CD4-positive, alpha-beta T cell (primary cell): ENCODE data around the gene TMEM61. TPM values are rescaled to one million over a fixed set of nuclear protein-coding genes. Genes with fewer than 3 reads are reported as not detected.

Experiments
- ATAC-seq: fragments of 200-7000 bp; cut with Tn5 transposase; one replicate; pipeline ENCODE4 v1.10.0; 2022; ENCODE audit warnings: mild to moderate bottlenecking; ENCODE audit not compliant: poor library complexity
- CTCF ChIA-PET: fragments of 350-600 bp; sonication (Branson Sonifier 250); formaldehyde crosslinking; loops from one replicate; lab custom pipeline; 2021; ENCODE audit warnings: antibody characterized with exemption, inconsistent platforms; lab: Charles Lee
- POLR2A ChIA-PET: fragments of 350-600 bp; sonication (Branson Sonifier 250); formaldehyde crosslinking; loops from one replicate; lab custom pipeline; 2021; ENCODE audit warnings: antibody characterized with exemption, inconsistent platforms; lab: Charles Lee
- DNase-seq, 14 experiments: peaks; one replicate each; pipeline ENCODE4 v3.0.0-alpha.2; 2013 to 2020; ENCODE audit warnings: mixed read lengths in 2 of 14
- H3K27ac ChIP-seq, 2 donors: one replicate each; pipeline versions ENCODE4 v1.5.1 to v1.7.0; 2013; ENCODE audit warnings: low read length in 2 of 2, low read depth in 1 of 2, mild to moderate bottlenecking in 1 of 2
- H3K27me3 ChIP-seq, 2 experiments: 1 replicate in 1 of 2; 2 replicates in 1 of 2; pipeline versions ENCODE4 v1.6.1 to v1.7.0; 2013; ENCODE audit warnings: low read length in 2 of 2, control low read depth in 1 of 2, mild to moderate bottlenecking in 1 of 2, moderate library complexity in 1 of 2; ENCODE audit not compliant: insufficient read depth in 2 of 2, control insufficient read depth in 1 of 2
- H3K36me3 ChIP-seq: one replicate; pipeline ENCODE4 v1.6.1; 2013; ENCODE audit warnings: low read length, control low read depth; ENCODE audit not compliant: insufficient read depth
- H3K4me1 ChIP-seq: one replicate; pipeline ENCODE4 v1.6.1; 2013; ENCODE audit warnings: low read length, control low read depth; ENCODE audit not compliant: insufficient read depth
- H3K4me3 ChIP-seq: one replicate; pipeline ENCODE4 v1.5.1; 2013; ENCODE audit warnings: mild to moderate bottlenecking, low read length, moderate library complexity
- H3K9me3 ChIP-seq, 2 experiments: 1 replicate in 1 of 2; 2 replicates in 1 of 2; pipeline versions ENCODE4 v1.6.1 to v1.7.0; 2013; ENCODE audit warnings: low read length in 2 of 2, mild to moderate bottlenecking in 2 of 2, control low read depth in 1 of 2, moderate library complexity in 1 of 2; ENCODE audit not compliant: control insufficient read depth in 1 of 2, insufficient read depth in 1 of 2
- H3K27ac Mint-ChIP-seq: one replicate; pipeline ENCODE4 v1.8.0; 2020; ENCODE audit warnings: mixed read lengths
- H3K27me3 Mint-ChIP-seq: one replicate; pipeline ENCODE4 v1.8.0; 2021; ENCODE audit warnings: mixed read lengths
- H3K36me3 Mint-ChIP-seq: one replicate; pipeline ENCODE4 v1.8.0; 2021; ENCODE audit warnings: low read depth, mixed read lengths
- H3K4me1 Mint-ChIP-seq: one replicate; pipeline ENCODE4 v1.8.0; 2021; ENCODE audit warnings: low read depth, mixed read lengths
- H3K4me3 Mint-ChIP-seq: one replicate; pipeline ENCODE4 v1.8.0; 2020; ENCODE audit warnings: mild to moderate bottlenecking, mixed read lengths
- H3K9me3 Mint-ChIP-seq: one replicate; pipeline ENCODE4 v1.8.0; 2020; ENCODE audit warnings: mixed read lengths
- intact Hi-C, 2 experiments: fragments of 100-400 bp; cut with DNase I in 1 of 2; cut with micrococcal nuclease in 1 of 2; formaldehyde crosslinking; loops; one replicate each; pipeline versions ENCODE4 v1.15.1 to v1.9.0; 2023 to 2025; cut with DNase I, micrococcal nuclease
- total RNA-seq, 174 experiments: library from RNA in 2 of 174; stranded (reverse) in 2 of 174; gene quantifications; one replicate each; pipeline ENCODE4 v1.2.3 and lab custom pipeline; 2021 to 2026
- TF ChIP-seq, protein P1 (sequence below): fragments of 200-600 bp; IDR thresholded peaks from one replicate; pipeline ENCODE4 v1.8.0; 2022; ENCODE audit warnings: antibody characterized with exemption, mild to moderate bottlenecking

Gene TMEM61
- total RNA-seq, 2 experiments from 2014 or later, result not detected

DNA sequence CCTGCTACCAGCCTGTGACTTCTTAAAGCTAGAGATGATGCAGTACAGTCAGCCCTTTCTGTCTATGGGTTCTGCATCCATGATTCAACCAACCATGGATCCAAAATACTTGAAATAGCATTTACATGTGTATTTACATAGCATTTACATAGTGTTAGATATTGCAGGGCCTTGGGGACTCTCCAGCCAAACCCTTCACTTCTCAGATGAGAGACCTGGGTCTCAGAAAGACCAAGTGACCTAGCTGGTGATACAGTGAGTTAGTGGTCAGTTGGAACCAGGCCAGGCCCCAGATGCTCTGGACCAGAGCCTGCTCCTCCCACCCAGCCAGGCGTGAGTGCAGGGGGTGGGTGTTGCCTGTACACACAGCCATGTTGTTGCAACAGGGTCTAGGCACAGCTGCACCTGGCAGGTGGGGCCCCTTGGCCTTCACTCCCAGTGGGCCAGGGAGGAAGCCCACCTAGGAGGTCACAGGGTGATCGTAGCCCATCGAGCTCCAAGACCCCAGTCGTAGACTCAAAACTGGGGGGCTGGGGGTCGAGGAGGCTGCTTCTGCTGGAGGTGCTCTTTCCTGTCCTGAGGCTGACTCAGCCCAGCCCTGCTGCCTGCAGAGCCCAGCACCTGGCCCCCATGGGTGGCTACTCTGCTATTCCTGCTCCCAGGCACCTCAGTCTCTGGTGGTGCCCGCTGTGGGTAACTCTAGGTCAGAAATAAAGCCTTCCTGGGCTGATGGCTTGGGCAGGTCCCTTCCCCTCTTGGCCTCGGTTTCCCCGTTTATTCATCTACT, 7.7 kb downstream of the TMEM61 start:
- CTCF ChIA-PET, result no interaction called here
- no peak overlapping the region for H3K27ac Mint-ChIP-seq

GRCh38 chr1:54988975-54989374, 8.5 kb downstream of the TMEM61 start:
- no peak overlapping the region for H3K27ac Mint-ChIP-seq
- intact Hi-C loops, result no loop called here

More for the DNA sequence above, 7.7 kb downstream of the TMEM61 start:
- no peaks in the 10 kb centered on the region for H3K4me1 ChIP-seq
- DNase-seq (no peak), ATAC-seq (no peak)
- TF ChIP-seq, protein P1, sequence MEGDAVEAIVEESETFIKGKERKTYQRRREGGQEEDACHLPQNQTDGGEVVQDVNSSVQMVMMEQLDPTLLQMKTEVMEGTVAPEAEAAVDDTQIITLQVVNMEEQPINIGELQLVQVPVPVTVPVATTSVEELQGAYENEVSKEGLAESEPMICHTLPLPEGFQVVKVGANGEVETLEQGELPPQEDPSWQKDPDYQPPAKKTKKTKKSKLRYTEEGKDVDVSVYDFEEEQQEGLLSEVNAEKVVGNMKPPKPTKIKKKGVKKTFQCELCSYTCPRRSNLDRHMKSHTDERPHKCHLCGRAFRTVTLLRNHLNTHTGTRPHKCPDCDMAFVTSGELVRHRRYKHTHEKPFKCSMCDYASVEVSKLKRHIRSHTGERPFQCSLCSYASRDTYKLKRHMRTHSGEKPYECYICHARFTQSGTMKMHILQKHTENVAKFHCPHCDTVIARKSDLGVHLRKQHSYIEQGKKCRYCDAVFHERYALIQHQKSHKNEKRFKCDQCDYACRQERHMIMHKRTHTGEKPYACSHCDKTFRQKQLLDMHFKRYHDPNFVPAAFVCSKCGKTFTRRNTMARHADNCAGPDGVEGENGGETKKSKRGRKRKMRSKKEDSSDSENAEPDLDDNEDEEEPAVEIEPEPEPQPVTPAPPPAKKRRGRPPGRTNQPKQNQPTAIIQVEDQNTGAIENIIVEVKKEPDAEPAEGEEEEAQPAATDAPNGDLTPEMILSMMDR, result no peak
- no peaks in the 10 kb centered on the region for H3K9me3 ChIP-seq
- no peaks in the 10 kb centered on the region for H3K36me3 ChIP-seq
- no peaks in the 10 kb centered on the region for H3K4me1 Mint-ChIP-seq
- peaks cover 0 to 2% of the 10 kb centered on the region in 2 experiments for H3K27me3 ChIP-seq
- no peaks in the 10 kb centered on the region for H3K9me3 Mint-ChIP-seq
- peaks cover 9% of the 10 kb centered on the region for H3K27me3 Mint-ChIP-seq
- H3K4me3 ChIP-seq, result no peak overlapping the region
- no peak overlapping the region for H3K4me3 Mint-ChIP-seq
- POLR2A ChIA-PET, result no interaction called here
- H3K27ac ChIP-seq, result no peak overlapping the region
- intact Hi-C loops, result no loop called here
- no peaks in the 10 kb centered on the region for H3K36me3 Mint-ChIP-seq

GRCh38 chr1:54989473-54989872, 9.0 kb downstream of the TMEM61 start:
- H3K36me3 Mint-ChIP-seq, result no peaks in the 10 kb centered on the region
- H3K4me3 Mint-ChIP-seq, result no peak overlapping the region
- H3K4me1 Mint-ChIP-seq, result no peaks in the 10 kb centered on the region
- no peaks in the 10 kb centered on the region for H3K9me3 ChIP-seq
- no peaks in the 10 kb centered on the region for H3K36me3 ChIP-seq
- no peaks in the 10 kb centered on the region for H3K27me3 ChIP-seq
- H3K27ac Mint-ChIP-seq, result no peak overlapping the region
- ChIA-PET POLR2A (no interaction called here), CTCF (no interaction called here)
- H3K27me3 Mint-ChIP-seq, result no peaks in the 10 kb centered on the region
- no peak overlapping the region for H3K4me3 ChIP-seq
- TF ChIP-seq, protein P1, result no peak
- H3K9me3 Mint-ChIP-seq, result no peaks in the 10 kb centered on the region
- no peaks in the 10 kb centered on the region for H3K4me1 ChIP-seq
- intact Hi-C loops, result no loop called here
- DNase-seq, result no peak
- no peak for ATAC-seq
- no peak overlapping the region for H3K27ac ChIP-seq

More at GRCh38 chr1:54988975-54989374, 8.5 kb downstream of the TMEM61 start:
- ChIA-PET POLR2A (no interaction called here), CTCF (no interaction called here)
- no peaks in the 10 kb centered on the region for H3K27me3 ChIP-seq
- ATAC-seq (no peak), DNase-seq (no peak)
- H3K36me3 Mint-ChIP-seq, result no peaks in the 10 kb centered on the region
- H3K9me3 Mint-ChIP-seq, result no peaks in the 10 kb centered on the region
- no peak overlapping the region for H3K27ac ChIP-seq
- no peak overlapping the region for H3K4me3 Mint-ChIP-seq
- no peaks in the 10 kb centered on the region for H3K9me3 ChIP-seq
- no peaks in the 10 kb centered on the region for H3K36me3 ChIP-seq
- H3K4me1 Mint-ChIP-seq, result no peaks in the 10 kb centered on the region
- TF ChIP-seq, protein P1, result no peak
- no peak overlapping the region for H3K4me3 ChIP-seq
- H3K4me1 ChIP-seq, result no peaks in the 10 kb centered on the region
- H3K27me3 Mint-ChIP-seq, result peaks cover 2% of the 10 kb centered on the region
